HepG2 (cell line): ENCODE results near the gene TPSB2. TPM values are rescaled to one million over a fixed set of nuclear protein-coding genes. Genes with fewer than 3 reads are reported as not detected.

Experiments used
- ATAC-seq: fragments of 200-7000 bp; cut with Tn5 transposase; 3 replicates; pipeline ENCODE4 v1.9.1; 2020; ENCODE audit warnings: mild to moderate bottlenecking, moderate library complexity
- BruUV-seq: library from RNA; stranded (reverse); fragments of 400-500 nt; replicated peaks from 2 replicates; lab custom pipeline; 2021; lab: Mats Ljungman, UMichigan
- CTCF ChIA-PET: fragments of 300-600 bp; formaldehyde crosslinking; extraction: SDS; loops from one replicate; lab custom pipeline; 2021; ENCODE audit warnings: low total read pairs, inconsistent platforms, low intra/inter-chr PET ratio; lab: Yijun Ruan, JAX
- POLR2A ChIA-PET: fragments of 350-600 bp; sonication (Branson Sonifier 250); formaldehyde crosslinking; loops from one replicate; lab custom pipeline; 2020; ENCODE audit warnings: antibody characterized with exemption, inconsistent platforms; lab: Yijun Ruan, JAX
- DNase-seq: peaks from one replicate; pipeline ENCODE4 v3.0.0-alpha.2; 2015; ENCODE audit warnings: low spot score
- FAIRE-seq: peaks from 3 replicates; lab custom pipeline; 2011; peaks lifted over from hg19 to GRCh38; lab: Jason Lieb, UNC
- H2AFZ ChIP-seq: one replicate; pipeline ENCODE4 v1.6.1; 2011; ENCODE audit warnings: low read length, inconsistent platforms
- H3K27ac ChIP-seq: fragments of 300-600 bp; 3 replicates; pipeline ENCODE4 v1.8.0; 2011; ENCODE audit warnings: mixed run types, mild to moderate bottlenecking, mixed read lengths, low read length, inconsistent platforms; ENCODE audit not compliant: insufficient read depth; ENCODE audit errors: extremely low read length
- H3K27me3 ChIP-seq, 2 experiments: fragments of 200-600 bp in 1 of 2; 2 replicates in 1 of 2; 3 replicates in 1 of 2; pipeline versions ENCODE4 v1.6.0 to v1.8.0; 2011; ENCODE audit warnings: low read length in 2 of 2, mild to moderate bottlenecking in 2 of 2, moderate library complexity in 2 of 2, inconsistent platforms in 1 of 2; ENCODE audit not compliant: insufficient read depth in 2 of 2, control insufficient read depth in 1 of 2
- H3K36me3 ChIP-seq, 2 experiments: fragments of 200-600 bp in 1 of 2; replicated peaks in 1 of 2; 2 replicates in 1 of 2; 3 replicates in 1 of 2; pipeline versions ENCODE4 v1.5.1 to v1.8.0; 2011; ENCODE audit warnings: low read length in 2 of 2, inconsistent platforms in 1 of 2; ENCODE audit not compliant: insufficient read depth in 2 of 2, control insufficient read depth in 1 of 2
- H3K4me1 ChIP-seq: 2 replicates; pipeline ENCODE4 v1.5.1; 2012; ENCODE audit warnings: low read length, inconsistent platforms; ENCODE audit not compliant: insufficient read depth
- H3K4me2 ChIP-seq: 2 replicates; pipeline ENCODE4 v1.6.0; 2011; ENCODE audit warnings: low read depth, low read length, inconsistent platforms
- H3K4me3 ChIP-seq, 3 experiments: fragments of 200-600 bp in 1 of 3; sonication (generic), shearing (Covaris generic) in 1 of 3; replicated peaks in 1 of 3; 2 replicates each; pipeline ENCODE4 v1.5.1; 2011 to 2016; ENCODE audit warnings: low read length in 3 of 3, inconsistent platforms in 2 of 3, low read depth in 2 of 3, mild to moderate bottlenecking in 2 of 3, control low read depth in 1 of 3, mixed read lengths in 1 of 3; ENCODE audit not compliant: insufficient read depth in 1 of 3
- H3K79me2 ChIP-seq: one replicate; pipeline ENCODE4 v1.6.1; 2011; ENCODE audit warnings: low read length, inconsistent platforms; ENCODE audit not compliant: insufficient read depth
- H3K9ac ChIP-seq: 2 replicates; pipeline ENCODE4 v1.6.0; 2011; ENCODE audit warnings: mild to moderate bottlenecking, low read depth, low read length, inconsistent platforms; ENCODE audit not compliant: insufficient read depth
- H3K9me3 ChIP-seq: 2 replicates; pipeline ENCODE4 v1.5.1; 2012; ENCODE audit warnings: mild to moderate bottlenecking, low read length
- H4K20me1 ChIP-seq: 2 replicates; pipeline ENCODE4 v1.6.0; 2011; ENCODE audit warnings: inconsistent platforms, mild to moderate bottlenecking, low read length, moderate library complexity; ENCODE audit not compliant: insufficient read depth
- ARID5B ChIP-seq: IDR thresholded peaks from 2 replicates; pipeline ENCODE4 v1.4.0; 2020; ENCODE audit warnings: mild to moderate bottlenecking, missing genetic modification reagents
- ELF3 ChIP-seq: IDR thresholded peaks from 2 replicates; pipeline ENCODE4 v1.6.1; 2016; ENCODE audit warnings: missing genetic modification reagents, missing compliant biosample characterization
- FOSL2 ChIP-seq: sonication (generic); formaldehyde crosslinking; IDR thresholded peaks from 2 replicates; pipeline ENCODE4 v1.4.0; 2020; ENCODE audit warnings: missing genetic modification reagents
- MTF1 ChIP-seq: sonication (generic); formaldehyde crosslinking; IDR thresholded peaks from 2 replicates; pipeline ENCODE4 v1.5.0; 2020; ENCODE audit warnings: missing genetic modification reagents
- NCOA5 ChIP-seq: sonication (generic); formaldehyde crosslinking; IDR thresholded peaks from 2 replicates; pipeline ENCODE4 v1.4.0; 2020; ENCODE audit warnings: missing genetic modification reagents
- NCOR1 ChIP-seq: fragments of 200-600 bp; sonication (generic); IDR thresholded peaks from 2 replicates; pipeline ENCODE4 v1.7.0; 2017; ENCODE audit warnings: antibody characterized with exemption, low read length, borderline replicate concordance
- PREB ChIP-seq: sonication (generic); formaldehyde crosslinking; IDR thresholded peaks from 2 replicates; pipeline ENCODE4 v1.4.0; 2020; ENCODE audit warnings: missing genetic modification reagents
- RAD21 ChIP-seq: fragments of 450-650 bp; formaldehyde crosslinking; IDR thresholded peaks from 2 replicates; pipeline ENCODE4 v1.5.0; 2020; ENCODE audit warnings: mild to moderate bottlenecking
- RXRB ChIP-seq: IDR thresholded peaks from 2 replicates; pipeline ENCODE4 v1.6.1; 2016; ENCODE audit warnings: borderline replicate concordance, missing genetic modification reagents, missing compliant biosample characterization
- TEAD3 ChIP-seq: optimal IDR thresholded peaks from 2 replicates; pipeline ENCODE3; 2016; ENCODE audit warnings: borderline replicate concordance
- ZNF12 ChIP-seq: sonication (generic); formaldehyde crosslinking; IDR thresholded peaks from 2 replicates; pipeline ENCODE4 v1.5.0; 2020; ENCODE audit warnings: missing genetic modification reagents
- ZNF234 ChIP-seq: sonication (generic); formaldehyde crosslinking; conservative IDR thresholded peaks from 2 replicates; pipeline ENCODE4 v1.5.1; 2020; ENCODE audit warnings: mild to moderate bottlenecking, missing genetic modification reagents
- ZNF552 ChIP-seq: sonication (generic); formaldehyde crosslinking; IDR thresholded peaks from 2 replicates; pipeline ENCODE4 v1.9.0; 2022; ENCODE audit warnings: missing genetic modification reagents, mild to moderate bottlenecking, borderline replicate concordance
- ZNF773 ChIP-seq: sonication (generic); formaldehyde crosslinking; IDR thresholded peaks from 2 replicates; pipeline ENCODE4 v1.4.0; 2020; ENCODE audit warnings: missing genetic modification reagents, borderline replicate concordance
- ZSCAN5A ChIP-seq: sonication (generic); formaldehyde crosslinking; IDR thresholded peaks from 2 replicates; pipeline ENCODE4 v1.8.0; 2022; ENCODE audit warnings: mild to moderate bottlenecking, missing genetic modification reagents, borderline replicate concordance
- WGBS: methylation state at CpG from one replicate; pipeline ENCODE4 v1.1.6; 2017; ENCODE audit warnings: low lambda C conversion rate; 5-methylcytosine and 5-hydroxymethylcytosine counted together
- in situ Hi-C: cut with HindIII; loops from 2 replicates; pipeline ENCODE4 v1.10.0; 2017; ENCODE audit warnings: low pct_unique_long_range_greater_than_20kb; ENCODE audit not compliant: extremely low pct_ligation_motif_present
- intact Hi-C: fragments of 100-400 bp; cut with micrococcal nuclease; formaldehyde crosslinking; loops from one replicate; pipeline ENCODE4 v1.10.0; 2022; ENCODE audit not compliant: unreplicated experiment
- polyA plus RNA-seq, 8 experiments: library from polyadenylated mRNA; depleted of rRNA in 3 of 8; stranded (reverse) in 7 of 8; unstranded in 1 of 8; fragments of >200 nt; fragmentation: Illumina TruSeq in 4 of 8; extraction: Trizol in 4 of 8; gene quantifications; 2 replicates each; pipeline versions ENCODE4 v1.2.1 to v1.2.3, GENCODE V29; 2011 to 2016; ENCODE audit warnings: low read depth in 4 of 8, missing spikeins in 1 of 8, mixed read lengths in 1 of 8; ENCODE audit not compliant: insufficient read depth in 1 of 8
- total RNA-seq, 5 experiments: library from RNA; depleted of rRNA; stranded (reverse); fragments of >200 nt; fragmentation: Illumina TruSeq; extraction: Trizol; gene quantifications; 2 replicates each; pipeline ENCODE4 v1.2.3, GENCODE V29; 2016; ENCODE audit warnings: low read depth in 1 of 5
- TF ChIP-seq, protein P1 (sequence below): sonication (generic); formaldehyde crosslinking; IDR thresholded peaks from 2 replicates; pipeline ENCODE4 v1.9.0; 2021; ENCODE audit warnings: missing genetic modification reagents, borderline replicate concordance
- TF ChIP-seq, protein P2 (sequence below): sonication (generic); formaldehyde crosslinking; IDR thresholded peaks from 2 replicates; pipeline ENCODE4 v1.5.1; 2020; ENCODE audit warnings: mild to moderate bottlenecking, missing genetic modification reagents, borderline replicate concordance

The TPSB2 gene
- total and polyA plus RNA-seq, 2 of the 13 experiments (the other 11 are each of a cell fraction or from before 2014, with no cell fraction given): not detected

- DNase-seq (no peak), ATAC-seq (no peak), FAIRE-seq (no peak)
- Histone ChIP-seq H3K27ac (no peak overlapping the region), H3K4me3 (no peak overlapping the region), H2AFZ (no peak overlapping the region), H3K36me3 (no peaks in the 10 kb centered on the region), H3K79me2 (no peaks in the 10 kb centered on the region), H3K9me3 (no peaks in the 10 kb centered on the region), H3K4me2 (no peak overlapping the region), H3K4me1 (no peaks in the 10 kb centered on the region), H3K9ac (no peak overlapping the region), H3K27me3 (peaks cover 0 to 7% of the 10 kb centered on the region in 2 experiments; a peak in 2 of 5 replicates), H4K20me1 (no peaks in the 10 kb centered on the region)
- BruUV-seq: no TSS peak
- intact Hi-C loops (no loop called here), in situ Hi-C loops (loop anchor here (25.0 kb wide), 1 partner anchor 398 kb away; the partner anchor contains the start of gene GNG13)
- ChIA-PET POLR2A (no interaction called here), CTCF (no interaction called here)
- TF ChIP-seq ZSCAN5A (CRISPR knock-in tag) (no peak), ELF3 (CRISPR knock-in tag) (no peak), ZNF552 (CRISPR knock-in tag) (no peak), RXRB (CRISPR knock-in tag) (no peak), ZNF12 (CRISPR knock-in tag) (no peak), NCOA5 (CRISPR knock-in tag) (no peak), ZNF234 (CRISPR knock-in tag) (no peak), MTF1 (no peak), PREB (CRISPR knock-in tag) (no peak), RAD21 (CRISPR knock-in tag) (no peak), TEAD3 (CRISPR knock-in tag) (no peak), ARID5B (CRISPR knock-in tag) (no peak), NCOR1 (no peak), FOSL2 (CRISPR knock-in tag) (no peak), ZNF773 (CRISPR knock-in tag) (no peak)
- TF ChIP-seq, protein P1, sequence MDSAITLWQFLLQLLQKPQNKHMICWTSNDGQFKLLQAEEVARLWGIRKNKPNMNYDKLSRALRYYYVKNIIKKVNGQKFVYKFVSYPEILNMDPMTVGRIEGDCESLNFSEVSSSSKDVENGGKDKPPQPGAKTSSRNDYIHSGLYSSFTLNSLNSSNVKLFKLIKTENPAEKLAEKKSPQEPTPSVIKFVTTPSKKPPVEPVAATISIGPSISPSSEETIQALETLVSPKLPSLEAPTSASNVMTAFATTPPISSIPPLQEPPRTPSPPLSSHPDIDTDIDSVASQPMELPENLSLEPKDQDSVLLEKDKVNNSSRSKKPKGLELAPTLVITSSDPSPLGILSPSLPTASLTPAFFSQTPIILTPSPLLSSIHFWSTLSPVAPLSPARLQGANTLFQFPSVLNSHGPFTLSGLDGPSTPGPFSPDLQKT (CRISPR knock-in tag): no peak
- TF ChIP-seq, protein P2, sequence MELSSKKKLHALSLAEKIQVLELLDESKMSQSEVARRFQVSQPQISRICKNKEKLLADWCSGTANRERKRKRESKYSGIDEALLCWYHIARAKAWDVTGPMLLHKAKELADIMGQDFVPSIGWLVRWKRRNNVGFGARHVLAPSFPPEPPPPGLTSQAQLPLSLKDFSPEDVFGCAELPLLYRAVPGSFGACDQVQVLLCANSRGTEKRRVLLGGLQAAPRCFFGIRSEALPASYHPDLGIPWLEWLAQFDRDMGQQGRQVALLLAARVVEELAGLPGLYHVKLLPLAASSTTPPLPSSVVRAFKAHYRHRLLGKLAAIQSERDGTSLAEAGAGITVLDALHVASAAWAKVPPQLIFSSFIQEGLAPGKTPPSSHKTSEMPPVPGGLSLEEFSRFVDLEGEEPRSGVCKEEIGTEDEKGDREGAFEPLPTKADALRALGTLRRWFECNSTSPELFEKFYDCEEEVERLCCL (CRISPR knock-in tag): no peak
- WGBS: 64% methylated on average over 16 of the region's 23 CpGs
Observed at GRCh38 chr16:1210461-1210860, 19.5 kb downstream of the TPSB2 start.
